HL-60 (cell line): ENCODE measurements around the gene PDE4DIP.
"Not testable (repeated sequence)": the region's sequence is repeated elsewhere in the genome, so short reads cannot be mapped to it uniquely, and the experiment has no call there.

ENCODE experiments used
- DNase-seq, 2 experiments: peaks; one replicate each; pipeline ENCODE4 v3.0.0-alpha.2; 2010 to 2020; ENCODE audit warnings: low read depth in 1 of 2, low spot score in 1 of 2
- H3K27ac ChIP-seq: fragments of 250-450 bp; sonication (Bioruptor Pico); replicated peaks from 2 replicates; pipeline ENCODE4 v1.5.1; 2020; ENCODE audit warnings: mild to moderate bottlenecking, moderate library complexity
- H3K27me3 ChIP-seq: fragments of 250-450 bp; sonication (Bioruptor Pico); 2 replicates; pipeline ENCODE4 v1.5.1; 2021; ENCODE audit warnings: mild to moderate bottlenecking, moderate library complexity; ENCODE audit not compliant: insufficient read depth, poor library complexity, severe bottlenecking
- H3K4me3 ChIP-seq: replicated peaks from 2 replicates; pipeline ENCODE4 v1.5.1; 2011; ENCODE audit warnings: mild to moderate bottlenecking, control low read depth, low read length; ENCODE audit not compliant: insufficient read depth

PDE4DIP gene

DNA sequence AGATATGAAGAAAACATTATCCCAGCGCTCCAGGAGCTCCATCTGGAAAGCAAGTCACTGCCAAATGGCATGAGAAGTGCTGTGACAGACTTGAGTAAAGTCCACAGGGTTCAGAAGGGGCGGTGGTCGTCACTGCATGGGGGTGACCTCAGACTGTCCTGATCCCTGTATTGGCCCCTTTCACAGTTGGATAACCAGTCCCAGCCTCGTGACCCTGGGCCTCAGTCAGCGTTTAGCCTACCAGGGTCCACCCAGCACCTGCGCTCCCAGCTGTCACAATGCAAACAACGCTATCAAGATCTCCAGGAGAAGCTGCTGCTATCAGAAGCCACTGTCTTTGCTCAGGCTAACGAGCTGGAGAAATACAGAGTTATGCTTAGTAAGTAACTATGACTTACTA lies 158.4 kb downstream of the PDE4DIP start:
- not testable (repeated sequence) for H3K4me3 ChIP-seq, H3K27ac ChIP-seq, H3K27me3 ChIP-seq, DNase-seq

DNA sequence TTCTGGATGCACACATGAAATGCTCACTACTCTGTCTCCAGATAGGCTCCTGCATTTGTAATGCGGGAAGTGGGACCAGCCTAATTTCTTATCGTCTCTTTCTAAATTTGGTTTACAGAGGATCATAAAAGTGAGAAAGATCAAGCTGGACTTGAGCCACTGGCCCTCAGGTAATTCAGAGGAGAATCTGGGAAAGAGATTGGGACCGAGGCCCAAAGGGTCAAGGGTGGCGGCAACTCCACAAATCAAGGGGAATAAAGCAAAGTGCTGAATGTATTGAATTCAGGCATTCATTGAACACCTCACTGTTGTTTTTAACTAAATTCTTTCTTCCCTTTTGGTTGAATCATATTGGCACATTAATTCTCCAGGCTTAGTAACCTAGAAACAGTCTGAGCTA lies 164.1 kb downstream of the PDE4DIP start:
- H3K27ac ChIP-seq, H3K4me3 ChIP-seq, DNase-seq, H3K27me3 ChIP-seq: not testable (repeated sequence)

DNA sequence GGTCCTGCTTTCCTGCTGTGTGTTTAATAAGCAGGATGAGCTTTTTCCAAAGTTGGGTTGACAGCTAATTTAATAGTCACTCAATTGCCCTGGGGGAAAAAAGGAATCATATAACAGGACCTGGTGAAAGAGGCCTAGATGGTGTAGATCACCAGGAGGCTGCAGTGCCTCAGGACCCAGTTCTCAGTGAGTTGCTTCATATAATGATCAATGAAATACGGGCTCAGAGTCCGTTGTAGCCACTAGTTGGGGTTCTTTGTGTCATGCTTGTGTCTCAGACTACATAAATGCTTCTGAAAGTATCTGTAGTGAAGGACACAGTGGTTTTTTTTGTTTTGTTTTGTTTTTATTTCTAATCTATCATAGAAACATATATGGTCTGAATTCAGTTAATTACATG lies 164.5 kb downstream of the PDE4DIP start:
- H3K4me3 ChIP-seq, H3K27me3 ChIP-seq, H3K27ac ChIP-seq, DNase-seq: not testable (repeated sequence)

DNA sequence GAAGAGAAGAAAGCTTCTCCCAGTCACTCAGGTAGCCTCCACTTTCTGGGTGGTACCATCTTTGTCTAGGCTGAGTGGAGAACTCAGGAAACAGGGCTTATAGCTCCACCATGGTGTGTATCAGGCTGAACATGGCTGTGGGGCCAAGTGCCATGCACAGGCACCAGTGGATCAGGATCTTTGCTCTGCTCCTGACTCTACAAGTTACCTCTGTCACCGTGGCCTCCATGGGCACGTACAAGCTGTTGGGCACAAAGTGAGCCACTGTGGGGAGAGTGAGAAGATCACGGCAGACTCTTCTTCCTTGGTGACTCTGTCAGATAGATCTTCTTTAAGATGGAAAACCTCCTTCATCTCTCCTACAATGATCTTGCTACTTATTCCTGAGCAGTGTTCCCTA lies 165.5 kb downstream of the PDE4DIP start:
- not testable (repeated sequence) for DNase-seq, H3K4me3 ChIP-seq, H3K27ac ChIP-seq, H3K27me3 ChIP-seq

DNA sequence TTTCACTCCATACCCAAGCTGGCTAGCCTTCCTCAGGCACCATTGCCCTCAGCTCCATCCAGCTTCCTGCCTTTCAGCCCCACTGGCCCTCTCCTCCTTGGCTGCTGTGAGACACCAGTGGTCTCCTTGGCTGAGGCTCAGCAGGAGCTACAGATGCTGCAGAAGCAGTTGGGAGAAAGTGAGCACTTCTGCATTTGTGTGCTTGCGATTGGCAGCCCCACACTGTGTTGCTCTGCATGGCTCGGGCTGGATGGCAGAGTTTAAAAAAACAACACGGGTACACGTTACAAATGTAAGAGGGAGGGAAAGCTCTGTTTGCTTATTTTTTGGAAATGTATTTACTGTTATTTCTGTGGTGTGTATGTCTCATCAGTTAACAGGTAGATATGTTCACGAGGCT lies 168.4 kb downstream of the PDE4DIP start:
- DNase-seq = peak in 1 of 2 experiments; percentile 2

DNA sequence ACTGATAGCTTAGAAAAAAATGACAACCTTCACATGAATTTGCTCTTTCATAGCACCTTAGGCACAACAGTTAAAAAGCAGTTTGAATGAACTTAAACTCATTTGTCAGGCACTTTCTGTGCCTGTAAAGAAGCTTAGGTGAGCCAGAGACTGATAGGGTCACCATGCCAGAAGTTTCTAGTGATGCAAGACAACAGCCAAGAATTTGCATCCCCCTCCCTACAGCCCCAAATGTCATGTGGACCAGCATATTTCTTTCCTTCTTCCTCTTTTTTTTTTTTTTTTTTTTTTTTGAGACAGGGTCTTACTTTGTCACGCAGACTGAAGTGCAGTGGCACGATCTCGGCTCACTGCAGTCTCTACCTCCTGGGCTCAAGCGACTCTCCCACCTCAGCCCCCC lies 169.3 kb downstream of the PDE4DIP start:
- H3K27ac ChIP-seq, DNase-seq, H3K27me3 ChIP-seq, H3K4me3 ChIP-seq: not testable (repeated sequence)

More for the DNA sequence above, 168.4 kb downstream of the PDE4DIP start:
- H3K27me3 ChIP-seq, H3K27ac ChIP-seq, H3K4me3 ChIP-seq: not testable (repeated sequence)

DNA sequence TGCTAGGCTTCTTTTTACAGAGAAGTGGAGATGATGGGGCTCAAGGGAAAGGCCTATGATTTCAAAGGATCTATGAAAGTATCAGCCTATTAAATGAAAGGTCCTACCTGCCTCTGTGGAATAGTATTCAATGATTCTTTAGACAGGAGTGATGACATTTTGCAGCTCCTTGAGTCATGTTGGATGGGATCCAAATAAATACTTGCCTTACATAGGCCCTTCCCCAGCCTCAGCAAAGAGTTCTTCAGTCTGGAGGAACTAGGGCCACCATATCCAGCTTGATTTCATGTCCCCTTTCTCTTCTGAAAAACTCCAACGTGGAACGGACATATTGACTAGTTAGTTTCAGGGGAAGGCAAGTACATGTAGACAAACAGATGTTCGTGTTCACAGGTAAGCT lies 171.3 kb downstream of the PDE4DIP start:
- not testable (repeated sequence) for H3K27me3 ChIP-seq, DNase-seq, H3K4me3 ChIP-seq, H3K27ac ChIP-seq

DNA sequence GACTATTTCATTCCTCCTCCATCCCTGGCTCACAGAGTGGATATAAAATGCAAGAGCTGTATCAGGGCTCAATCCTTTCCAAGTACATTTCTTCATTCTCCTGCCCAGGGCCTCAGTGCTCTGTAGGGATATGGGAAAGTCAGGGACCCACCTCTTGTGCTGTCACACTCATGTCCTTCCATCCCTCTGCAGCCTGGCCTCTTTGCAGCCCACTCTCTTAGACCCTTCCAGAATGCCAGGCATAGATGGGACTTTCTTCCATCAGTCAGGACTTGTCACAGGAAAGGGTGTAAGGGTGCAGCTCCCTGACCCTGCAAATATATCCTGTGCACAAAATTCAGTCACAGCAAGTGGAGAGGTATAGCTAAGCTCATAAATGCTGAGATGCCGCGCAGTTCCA lies 172.4 kb downstream of the PDE4DIP start:
- not testable (repeated sequence) for DNase-seq, H3K4me3 ChIP-seq, H3K27ac ChIP-seq, H3K27me3 ChIP-seq

DNA sequence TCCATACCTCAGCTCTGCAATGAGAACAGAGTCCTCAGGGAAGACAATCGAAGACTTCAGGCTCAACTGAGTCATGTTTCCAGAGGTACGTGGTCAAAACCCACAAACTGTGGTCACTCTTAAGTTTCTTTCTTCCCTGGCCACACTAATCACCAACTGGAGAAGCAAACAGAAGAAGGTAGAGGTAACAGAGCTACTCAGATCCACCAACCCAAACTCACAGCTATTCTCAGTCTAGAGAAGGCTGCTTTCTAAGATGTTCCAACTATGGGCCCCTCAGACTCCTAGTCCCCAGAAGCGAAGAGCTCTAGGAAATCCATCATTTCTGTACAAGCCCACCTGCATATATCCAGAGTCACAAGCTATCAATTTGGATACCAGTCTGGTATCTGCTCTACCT lies 174.3 kb downstream of the PDE4DIP start:
- not testable (repeated sequence) for DNase-seq, H3K4me3 ChIP-seq, H3K27me3 ChIP-seq

DNA sequence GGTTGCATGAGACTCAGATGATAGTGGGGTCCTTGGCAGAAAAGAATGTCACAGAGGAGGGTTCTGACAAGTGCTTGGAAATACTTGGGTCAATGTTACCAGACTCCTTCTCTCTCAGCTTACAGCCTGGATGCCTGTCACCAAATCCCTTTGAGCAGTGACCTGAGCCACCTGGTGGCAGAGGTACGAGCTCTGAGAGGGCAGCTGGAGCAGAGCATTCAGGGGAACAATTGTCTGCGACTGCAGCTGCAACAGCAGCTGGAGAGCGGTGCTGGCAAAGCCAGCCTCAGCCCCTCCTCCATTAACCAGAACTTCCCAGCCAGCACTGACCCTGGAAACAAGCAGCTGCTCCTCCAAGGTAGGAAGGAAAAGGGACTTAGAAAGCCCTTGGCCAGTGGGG lies 180.1 kb downstream of the PDE4DIP start:
- not testable (repeated sequence) for H3K27me3 ChIP-seq, DNase-seq, H3K27ac ChIP-seq, H3K4me3 ChIP-seq

More for the DNA sequence above, 174.3 kb downstream of the PDE4DIP start:
- H3K27ac ChIP-seq = not testable (repeated sequence)

DNA sequence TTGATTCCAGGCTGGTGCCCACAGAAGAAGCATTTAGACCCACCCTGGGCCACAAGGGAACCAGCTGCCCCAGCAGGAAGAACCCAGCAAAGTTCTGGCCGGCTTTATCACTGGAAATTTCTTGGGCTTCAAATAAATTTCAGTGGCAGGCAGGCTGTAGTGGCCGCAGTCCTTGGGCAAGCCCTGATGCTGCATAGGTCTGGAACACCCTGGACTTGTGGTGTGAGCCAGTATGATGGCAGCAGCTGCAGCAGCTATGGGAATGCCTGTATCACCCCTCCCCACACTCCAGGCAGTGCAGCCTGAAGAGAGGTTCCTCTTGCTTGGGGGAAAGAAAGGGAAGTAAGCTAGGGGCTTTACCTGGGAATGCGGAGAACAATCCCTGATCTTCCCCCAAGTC lies 189.7 kb downstream of the PDE4DIP start:
- not testable (repeated sequence) for DNase-seq, H3K27me3 ChIP-seq, H3K27ac ChIP-seq, H3K4me3 ChIP-seq

DNA sequence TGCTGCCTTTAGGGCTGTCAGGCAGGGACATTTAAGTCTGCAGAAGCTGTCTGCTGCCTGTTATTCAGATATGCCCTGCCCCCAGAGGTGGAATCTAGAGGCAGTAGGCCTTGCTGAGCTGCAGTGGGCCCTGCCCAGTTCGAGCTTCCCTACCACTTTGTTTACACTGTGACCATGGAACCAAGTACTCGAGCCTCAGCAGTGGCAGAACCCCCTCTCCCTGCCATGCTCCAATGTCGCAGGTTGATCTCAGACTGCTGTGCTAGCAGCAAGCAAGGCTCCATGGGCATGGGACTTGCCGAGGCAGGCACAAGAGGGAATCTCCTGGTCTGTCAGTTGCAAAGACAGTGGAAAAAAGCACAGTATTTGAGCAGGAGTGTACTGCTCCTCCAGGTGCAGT lies 198.8 kb downstream of the PDE4DIP start:
- DNase-seq, H3K27ac ChIP-seq, H3K4me3 ChIP-seq, H3K27me3 ChIP-seq: not testable (repeated sequence)

DNA sequence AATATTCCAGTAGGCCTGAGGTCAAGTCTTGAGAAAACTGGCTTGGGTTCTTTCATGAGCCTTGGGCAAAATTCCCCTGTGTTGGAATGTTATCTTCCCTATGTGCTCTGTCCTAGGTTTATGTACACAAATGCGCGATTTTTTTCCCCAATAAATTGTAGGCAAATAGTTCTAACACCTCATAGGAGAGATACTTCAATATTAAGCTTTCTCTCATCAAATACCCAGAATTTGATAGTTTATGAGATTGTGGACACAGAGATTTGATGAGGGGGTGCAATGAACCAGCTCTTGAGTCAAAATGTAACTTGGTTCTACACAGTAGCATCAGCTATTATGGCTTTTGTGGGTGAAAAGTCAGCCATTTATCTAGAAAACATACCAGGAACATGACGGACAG lies 220.4 kb downstream of the PDE4DIP start:
- not testable (repeated sequence) for H3K27ac ChIP-seq, H3K27me3 ChIP-seq, DNase-seq, H3K4me3 ChIP-seq

DNA sequence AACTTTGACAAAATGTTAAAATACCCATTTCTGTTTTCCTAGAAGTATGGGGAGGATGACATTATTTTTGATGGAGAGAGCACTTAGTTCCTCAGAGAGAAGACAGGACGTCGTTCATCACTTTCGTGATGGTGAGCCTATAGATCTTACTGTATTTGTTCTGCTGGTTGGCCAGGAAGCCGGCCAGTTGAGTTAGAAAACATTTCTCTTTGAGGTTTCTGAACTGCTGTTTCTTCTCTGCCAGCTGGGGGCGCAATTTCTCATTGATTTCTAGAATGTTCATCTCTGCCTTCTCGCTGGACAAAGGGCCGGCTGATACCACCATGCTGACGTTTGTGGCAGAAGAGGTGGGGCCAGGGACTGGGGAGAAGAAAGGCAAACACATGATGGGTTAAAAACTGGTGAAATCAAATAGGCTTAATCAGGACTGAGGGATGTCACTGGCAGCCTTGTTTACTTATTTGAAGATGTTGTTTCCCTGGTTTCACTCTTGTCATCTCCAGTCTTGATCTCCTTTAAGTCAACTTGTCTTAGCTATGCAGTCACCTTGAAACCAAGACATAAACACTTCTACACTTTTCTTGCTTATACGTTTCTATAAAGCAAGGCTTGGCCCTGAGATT lies 231.4 kb downstream of the PDE4DIP start:
- not testable (repeated sequence) for H3K4me3 ChIP-seq, H3K27me3 ChIP-seq, H3K27ac ChIP-seq, DNase-seq
